GM11168 (cell line): ENCODE data around the gene PCDHB1.
"Not testable (repeated sequence)": the region's sequence is repeated elsewhere in the genome, so short reads cannot be mapped to it uniquely, and the experiment has no call there.

Source experiments
- in situ Hi-C: fragments of 300-500 bp; cut with MboI; formaldehyde crosslinking; loops from one replicate; pipeline ENCODE4 v1.12.0; 2022; ENCODE audit warnings: low sequenced_read_pairs; ENCODE audit not compliant: unreplicated experiment

PCDHB1 gene

DNA sequence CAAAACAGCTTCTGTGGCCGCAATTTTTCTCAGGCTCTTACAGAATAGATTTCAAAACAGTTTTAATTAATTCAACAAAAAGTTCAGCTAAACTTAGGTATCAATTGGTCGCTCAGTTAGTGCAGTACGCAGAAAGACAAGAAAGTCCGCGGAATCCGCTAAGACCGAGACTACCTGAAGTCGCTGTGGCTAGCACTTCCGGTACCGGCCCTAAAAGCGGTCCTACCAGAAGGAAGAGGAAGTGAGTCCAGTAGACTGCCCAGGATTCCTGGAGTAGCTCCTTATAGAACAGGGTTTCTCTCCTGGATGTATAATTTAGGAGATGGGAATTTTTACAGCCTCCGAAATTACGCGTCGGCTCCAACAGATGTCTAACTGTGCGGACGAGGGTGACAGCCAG is 26.7 kb downstream of the PCDHB1 start:
- in situ Hi-C loops = no loop called here

GRCh38 chr5:141082228-141082627 is 31.1 kb downstream of the PCDHB1 start:
- in situ Hi-C loops = no loop called here

DNA sequence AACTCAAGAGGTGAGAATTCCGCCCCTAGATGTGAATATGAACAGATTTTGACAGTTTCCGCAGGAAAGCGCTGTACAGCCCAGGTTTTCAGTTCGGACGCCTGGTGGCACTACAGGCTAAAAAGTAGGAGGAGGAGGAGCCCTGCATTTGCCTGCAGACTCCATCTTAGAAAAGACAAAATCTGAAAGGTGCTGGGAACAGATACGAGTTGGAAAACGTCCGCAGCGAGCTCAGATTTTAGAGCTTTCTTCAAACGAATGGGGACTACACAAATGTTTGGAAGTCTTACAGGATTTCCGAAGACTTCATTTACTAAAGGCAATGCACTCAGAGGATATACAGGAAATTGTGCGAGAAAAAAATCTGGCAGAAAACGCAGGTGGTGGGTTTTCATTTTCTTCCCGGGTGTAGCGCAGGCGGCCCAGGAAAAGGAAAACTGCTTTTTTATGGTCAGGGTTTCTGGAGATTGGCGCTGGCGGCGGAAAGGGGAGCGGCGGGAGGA is 33.4 kb downstream of the PCDHB1 start:
- in situ Hi-C loops = no loop called here

- in situ Hi-C loops = no loop called here
Observed at GRCh38 chr5:141094481-141095262, 43.5 kb downstream of the PCDHB1 start, which contains the start of gene PCDHB2. TSS of gene PCDHB2 (plus strand) at chr5:141094615. CDS start at chr5:141094791, 176 bp downstream.

DNA sequence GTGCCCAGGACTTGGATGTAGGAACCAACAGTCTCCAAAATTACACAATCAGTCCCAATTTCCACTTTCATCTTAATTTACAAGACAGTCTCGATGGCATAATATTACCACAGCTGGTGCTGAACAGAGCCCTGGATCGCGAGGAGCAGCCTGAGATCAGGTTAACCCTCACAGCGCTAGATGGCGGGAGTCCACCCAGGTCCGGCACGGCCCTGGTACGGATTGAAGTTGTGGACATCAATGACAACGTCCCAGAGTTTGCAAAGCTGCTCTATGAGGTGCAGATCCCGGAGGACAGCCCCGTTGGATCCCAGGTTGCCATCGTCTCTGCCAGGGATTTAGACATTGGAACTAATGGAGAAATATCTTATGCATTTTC is 44.1 kb downstream of the PCDHB1 start:
- in situ Hi-C loops = no loop called here

- in situ Hi-C loops = not testable (repeated sequence)
Observed at GRCh38 chr5:141096181-141096580, 45.0 kb downstream of the PCDHB1 start.

DNA sequence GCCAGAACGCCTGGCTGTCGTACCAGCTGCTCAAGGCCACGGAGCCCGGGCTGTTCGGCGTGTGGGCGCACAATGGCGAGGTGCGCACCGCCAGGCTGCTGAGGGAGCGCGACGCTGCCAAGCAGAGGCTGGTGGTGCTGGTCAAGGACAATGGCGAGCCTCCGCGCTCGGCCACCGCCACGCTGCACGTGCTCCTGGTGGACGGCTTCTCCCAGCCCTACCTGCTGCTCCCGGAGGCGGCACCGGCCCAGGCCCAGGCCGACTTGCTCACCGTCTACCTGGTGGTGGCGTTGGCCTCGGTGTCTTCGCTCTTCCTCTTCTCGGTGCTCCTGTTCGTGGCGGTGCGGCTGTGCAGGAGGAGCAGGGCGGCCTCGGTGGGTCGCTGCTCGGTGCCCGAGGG is 45.4 kb downstream of the PCDHB1 start:
- in situ Hi-C loops = not testable (repeated sequence)

DNA sequence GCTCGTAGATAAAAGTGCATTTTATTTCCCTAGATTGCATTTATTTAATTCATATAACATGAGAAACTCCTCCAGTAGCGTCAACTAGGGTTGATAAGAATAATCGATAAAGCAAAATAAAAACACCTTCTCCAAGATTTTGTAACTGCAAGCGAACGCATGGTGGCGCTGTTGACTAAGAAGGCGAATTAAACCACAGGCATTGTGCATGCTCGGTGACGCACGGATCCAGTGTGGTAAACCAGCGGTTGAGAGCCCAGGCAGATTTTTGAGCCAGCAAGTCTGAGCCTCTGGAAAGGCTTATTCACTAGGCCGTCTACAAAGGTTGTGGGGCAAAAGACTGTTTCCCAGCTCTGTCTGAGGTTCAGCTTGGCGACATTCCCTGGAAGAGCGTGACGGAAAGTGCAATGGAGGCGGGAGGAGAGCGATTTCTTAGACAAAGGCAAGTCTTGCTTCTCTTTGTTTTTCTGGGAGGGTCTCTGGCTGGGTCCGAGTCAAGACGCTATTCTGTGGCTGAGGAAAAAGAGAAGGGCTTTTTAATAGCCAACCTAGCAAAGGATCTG is 49.1 kb downstream of the PCDHB1 start, which contains the start of gene PCDHB3:
Gene PCDHB3 (plus strand): TSS at position 231 of the 563 bp plus-strand sequence. CDS start 177 bp downstream, at position 408.
- in situ Hi-C loops = no loop called here

DNA sequence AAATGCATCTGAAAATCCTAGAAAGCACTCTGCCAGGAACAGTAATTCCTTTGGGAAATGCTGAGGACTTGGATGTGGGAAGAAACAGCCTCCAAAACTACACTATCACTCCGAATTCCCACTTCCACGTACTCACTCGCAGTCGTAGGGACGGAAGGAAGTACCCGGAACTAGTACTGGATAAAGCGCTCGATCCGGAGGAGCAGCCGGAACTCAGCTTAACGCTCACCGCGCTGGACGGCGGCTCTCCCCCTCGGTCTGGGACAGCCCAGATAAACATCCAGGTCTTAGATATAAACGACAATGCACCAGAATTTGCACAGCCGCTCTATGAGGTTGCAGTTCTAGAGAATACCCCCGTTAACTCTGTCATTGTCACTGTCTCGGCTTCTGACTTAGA is 49.9 kb downstream of the PCDHB1 start:
- in situ Hi-C loops = no loop called here

- in situ Hi-C loops = not testable (repeated sequence)
Observed at GRCh38 chr5:141102070-141102469, 50.9 kb downstream of the PCDHB1 start.

GRCh38 chr5:141102471-141102870 is 51.3 kb downstream of the PCDHB1 start:
- in situ Hi-C loops = not testable (repeated sequence)

DNA sequence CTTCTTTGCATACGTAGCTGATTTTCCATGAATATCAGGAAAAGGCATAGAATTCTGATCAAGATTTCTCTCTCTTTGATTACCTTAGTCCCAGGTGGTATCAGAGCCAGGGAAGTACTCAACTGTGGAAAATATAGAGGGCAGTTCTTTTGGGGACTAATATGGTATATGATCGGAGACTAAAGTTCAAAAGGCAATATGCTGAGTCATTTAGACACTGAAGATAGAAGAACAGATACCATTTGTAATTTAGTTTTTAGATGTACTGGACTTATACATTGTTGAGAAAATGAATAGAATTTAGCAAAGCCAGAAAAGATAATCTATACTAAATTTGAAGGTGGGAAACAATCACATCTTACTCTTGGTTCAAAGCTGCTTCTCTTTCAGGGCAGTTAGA is 54.2 kb downstream of the PCDHB1 start:
- in situ Hi-C loops = no loop called here
